ENCODE measurements around the gene RAB3C.

DNA sequence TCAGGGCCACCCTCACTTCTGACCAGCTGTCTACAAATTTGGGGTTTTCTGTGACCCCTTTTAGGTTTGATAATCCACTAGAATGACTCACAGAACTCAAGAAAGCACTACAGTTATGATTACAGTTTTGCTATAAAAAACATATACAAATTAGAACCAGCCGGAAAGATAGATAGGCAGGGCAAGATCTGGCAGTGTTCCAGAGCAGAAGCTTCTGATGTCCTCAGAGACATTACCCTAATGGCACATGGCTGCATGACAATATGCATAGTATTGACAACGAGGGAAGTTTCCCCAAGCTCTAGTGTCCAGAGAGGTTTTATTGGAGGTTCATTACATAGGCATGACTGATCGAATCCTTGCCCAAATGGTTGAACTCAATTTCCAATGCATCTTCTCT lies 158.1 kb downstream of the RAB3C start:
- TF ChIP-seq POLR2A (IDR thresholded peaks at IDR 0.05; ENCODE audit: low read depth, low read length): no peak
- TF ChIP-seq POLR2AphosphoS5 (IDR thresholded peaks at IDR 0.05; ENCODE audit: low read depth, low read length): no peak
- no peak for TF ChIP-seq TAF1 (IDR thresholded peaks at IDR 0.05; ENCODE audit: borderline replicate concordance, low read depth, low read length)
